DMS 273 (cell line): ENCODE measurements around the gene S100G.

ENCODE experiments used
- DNase-seq: peaks from one replicate; lab custom pipeline; 2025; ENCODE audit not compliant: unreplicated experiment; lab: John Stamatoyannopoulos, UW

The S100G gene

DNA sequence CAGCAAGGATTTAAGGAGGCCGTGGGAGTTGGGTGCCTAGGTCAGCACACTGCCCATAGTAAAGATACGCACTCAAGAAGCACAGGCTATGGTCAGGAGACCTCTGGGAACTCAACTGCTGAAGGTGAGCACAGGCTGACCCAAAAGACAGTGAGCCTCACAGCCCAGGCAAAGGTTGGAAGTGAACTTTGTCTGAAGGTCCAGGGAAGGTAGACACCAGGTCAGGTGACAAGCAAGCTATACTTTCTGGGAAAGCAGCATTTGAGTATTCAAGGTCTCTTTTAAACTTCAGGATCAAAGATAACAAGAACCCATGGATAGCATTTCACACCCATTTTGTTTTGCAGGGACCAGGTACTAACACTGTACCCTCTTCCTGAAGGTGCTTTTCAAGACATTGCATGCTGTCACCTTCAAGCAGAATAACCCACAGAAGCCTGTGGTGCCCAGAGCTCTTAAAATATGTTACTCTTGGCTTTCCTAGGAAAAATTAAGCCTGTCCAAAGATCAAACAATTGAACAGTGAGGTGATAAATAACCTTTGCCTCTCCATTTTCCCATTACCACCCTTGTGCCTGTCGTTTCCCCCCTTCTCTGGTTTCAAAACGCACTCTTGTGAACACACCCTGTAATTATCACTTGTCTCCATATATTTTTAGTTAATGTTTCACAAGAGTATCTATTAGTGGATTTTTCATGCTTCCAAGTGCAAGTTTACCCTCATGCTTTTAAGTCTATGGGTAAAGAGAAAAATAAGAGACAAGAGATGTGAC lies 3.4 kb upstream of the S100G start:
- DNase-seq = no peak

DNA sequence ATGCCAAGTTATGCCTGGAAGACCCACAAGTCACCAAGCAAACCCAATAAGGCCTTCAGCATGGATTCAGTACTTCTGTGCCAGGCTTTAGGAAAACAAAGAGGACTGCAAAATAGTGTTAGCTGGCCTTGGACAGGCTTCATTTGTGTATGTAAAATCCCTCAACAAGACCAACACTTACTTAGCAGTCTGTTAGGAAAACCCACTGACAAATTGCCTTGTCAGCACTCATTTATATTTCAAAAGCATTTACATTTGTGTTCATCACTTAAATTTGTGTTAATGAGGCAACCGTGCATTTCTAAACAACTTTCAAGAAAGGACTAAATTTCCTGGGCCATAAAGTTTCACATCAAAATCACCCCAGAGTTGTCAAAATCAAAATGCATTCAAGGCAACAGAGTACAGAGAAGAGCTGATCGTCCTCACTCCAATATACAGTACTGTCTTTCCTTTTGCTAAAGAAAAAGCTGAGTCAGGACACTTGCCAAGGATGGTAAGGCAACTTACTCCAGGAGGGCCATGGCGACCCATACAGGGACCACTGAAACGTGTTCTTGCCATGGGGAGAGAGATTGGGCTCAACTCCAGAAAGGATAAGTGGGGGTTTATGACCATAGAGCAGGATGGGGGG lies 1.6 kb downstream of the S100G start:
- DNase-seq = no peak

- no peak for DNase-seq
Observed at GRCh38 chrX:16653424-16653823, 3.5 kb downstream of the S100G start.

GRCh38 chrX:16654093-16654492 lies 4.1 kb downstream of the S100G start:
- DNase-seq = no peak

GRCh38 chrX:16658284-16658683 lies 8.3 kb downstream of the S100G start:
- no peak for DNase-seq

- no peak for DNase-seq
Observed at GRCh38 chrX:16659321-16659720, 9.4 kb downstream of the S100G start.

DNA sequence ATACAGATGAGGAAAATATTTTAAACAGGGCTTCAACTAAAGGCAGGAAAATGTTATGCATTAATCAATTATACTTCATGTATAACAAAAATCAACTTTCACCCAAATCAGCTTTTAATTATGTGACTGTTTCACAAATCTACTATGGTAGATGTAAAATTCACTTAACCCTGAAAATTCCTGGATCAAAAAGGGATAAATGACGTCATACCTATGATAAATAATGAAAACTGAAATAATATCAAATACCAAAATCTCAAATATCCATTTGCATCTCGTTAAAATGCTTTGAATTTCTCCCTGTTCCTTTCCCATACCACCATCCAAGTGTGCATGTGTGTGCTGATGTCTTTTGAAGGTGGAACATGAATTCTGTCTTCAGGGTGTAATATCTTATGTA lies 11.5 kb downstream of the S100G start:
- DNase-seq = no peak

DNA sequence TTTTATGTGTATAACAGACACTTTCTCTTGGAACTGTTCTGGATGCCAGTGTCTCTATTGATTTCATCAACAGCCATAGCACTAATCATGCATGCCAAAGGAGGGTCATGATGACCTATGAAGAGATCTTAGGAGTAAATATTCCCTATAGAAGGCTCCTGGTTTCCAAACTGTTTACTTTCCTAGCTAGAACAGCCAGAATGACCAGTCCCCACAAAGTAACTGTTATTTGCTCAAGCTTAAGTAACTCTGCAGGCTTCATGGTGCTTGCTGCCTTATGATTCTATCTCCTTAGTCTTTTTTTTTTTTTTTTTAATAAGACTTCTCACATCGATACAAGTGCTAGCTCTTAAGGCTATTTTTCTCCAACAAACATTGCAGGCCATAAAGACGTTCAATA lies 12.4 kb downstream of the S100G start:
- DNase-seq = no peak

- DNase-seq = peak; percentile 15
Observed at GRCh38 chrX:16664074-16664473, 14.1 kb downstream of the S100G start.

DNA sequence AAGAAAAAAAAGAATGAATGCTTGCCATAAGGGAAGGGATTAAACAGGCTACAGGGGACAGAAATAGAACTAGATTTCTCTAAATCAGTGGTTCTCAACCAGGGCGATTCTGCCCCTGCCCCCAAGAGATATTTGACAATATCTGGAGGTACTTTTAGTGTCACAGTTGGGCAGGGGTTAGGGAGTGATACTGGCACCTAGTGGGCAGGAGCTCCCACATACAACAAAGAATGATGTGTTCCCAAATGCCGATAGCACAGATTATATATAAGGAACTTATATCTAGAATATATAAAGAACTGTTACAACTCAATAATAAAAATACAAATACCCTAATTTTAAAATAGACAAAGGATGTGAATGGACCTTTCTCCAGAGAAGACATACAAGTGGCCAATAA lies 14.7 kb downstream of the S100G start:
- peak; percentile 23 for DNase-seq

DNA sequence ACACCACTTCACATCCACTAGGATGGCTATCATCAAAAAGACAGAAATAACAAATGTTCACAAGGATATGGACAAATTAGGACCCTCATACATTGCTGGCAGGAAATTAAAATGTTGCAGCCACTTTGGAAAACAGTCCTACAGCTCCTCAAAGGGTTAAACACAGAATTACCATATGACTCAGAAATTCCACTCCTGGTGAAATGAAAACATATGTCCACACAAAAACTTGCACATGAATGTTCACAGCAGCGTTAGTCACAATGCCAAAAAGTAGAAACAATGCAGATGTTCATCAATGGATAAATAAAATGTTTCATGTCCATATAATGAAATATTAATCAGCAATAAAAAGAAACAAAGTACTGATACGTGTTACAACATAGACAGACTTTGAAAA lies 15.1 kb downstream of the S100G start:
- DNase-seq = no peak

DNA sequence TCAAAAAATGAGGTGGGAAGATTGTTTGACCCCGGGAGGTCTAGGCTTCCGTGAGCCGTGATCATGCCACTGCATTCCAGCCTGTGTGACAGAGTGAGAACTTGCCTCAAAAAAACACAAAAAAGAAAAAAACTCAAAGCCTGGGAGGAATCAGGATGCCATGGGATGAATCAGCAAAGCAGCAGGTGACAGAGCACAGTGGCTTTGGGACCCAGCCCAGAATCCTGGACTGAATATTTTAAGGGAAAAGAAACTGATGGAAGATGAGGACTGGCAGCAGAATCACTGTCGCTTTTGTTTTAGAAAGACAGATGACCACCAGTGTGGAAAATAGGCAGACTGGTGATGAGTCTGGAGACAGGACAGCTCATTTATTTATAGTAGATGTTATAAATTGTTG lies 16.6 kb downstream of the S100G start:
- no peak for DNase-seq

DNA sequence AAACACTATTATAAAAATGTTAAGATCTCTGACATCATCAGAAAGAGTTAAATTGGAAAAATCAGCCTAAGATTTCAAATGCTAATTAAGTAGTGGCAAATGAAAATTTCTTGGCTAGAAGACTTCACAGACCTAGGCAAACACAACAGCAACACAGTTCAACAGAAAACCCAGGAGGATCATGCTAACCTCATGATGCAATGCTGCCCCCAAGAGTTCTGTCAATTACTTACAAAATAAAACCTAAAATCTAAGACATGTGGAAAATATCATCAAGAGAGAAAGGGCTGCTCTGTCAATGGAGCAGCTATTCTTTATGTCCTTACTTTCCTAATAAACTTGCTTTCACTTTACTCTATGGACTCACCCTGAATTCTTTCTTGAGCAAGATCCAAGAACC lies 21.0 kb downstream of the S100G start:
- peak; percentile 74 for DNase-seq

DNA sequence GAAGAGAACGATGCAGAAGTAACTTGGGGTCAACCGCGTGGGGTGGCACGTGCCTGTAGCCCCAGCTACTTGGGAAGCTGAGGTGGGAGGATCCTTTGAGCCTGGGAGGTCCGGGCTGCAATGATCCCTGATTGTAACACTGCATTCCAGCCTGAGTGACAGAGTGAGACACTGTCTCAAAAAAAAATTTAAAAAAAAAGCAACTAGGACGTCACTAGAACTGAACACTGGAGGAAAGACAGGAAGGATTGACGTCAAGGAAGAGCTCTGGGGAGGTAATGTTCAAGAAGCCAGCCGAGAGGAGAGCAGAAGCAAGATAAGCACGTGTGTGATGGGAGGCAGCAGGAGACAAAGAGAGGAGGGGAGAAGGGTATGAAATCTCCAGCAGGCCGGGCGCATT lies 28.7 kb downstream of the S100G start:
- no peak for DNase-seq

DNA sequence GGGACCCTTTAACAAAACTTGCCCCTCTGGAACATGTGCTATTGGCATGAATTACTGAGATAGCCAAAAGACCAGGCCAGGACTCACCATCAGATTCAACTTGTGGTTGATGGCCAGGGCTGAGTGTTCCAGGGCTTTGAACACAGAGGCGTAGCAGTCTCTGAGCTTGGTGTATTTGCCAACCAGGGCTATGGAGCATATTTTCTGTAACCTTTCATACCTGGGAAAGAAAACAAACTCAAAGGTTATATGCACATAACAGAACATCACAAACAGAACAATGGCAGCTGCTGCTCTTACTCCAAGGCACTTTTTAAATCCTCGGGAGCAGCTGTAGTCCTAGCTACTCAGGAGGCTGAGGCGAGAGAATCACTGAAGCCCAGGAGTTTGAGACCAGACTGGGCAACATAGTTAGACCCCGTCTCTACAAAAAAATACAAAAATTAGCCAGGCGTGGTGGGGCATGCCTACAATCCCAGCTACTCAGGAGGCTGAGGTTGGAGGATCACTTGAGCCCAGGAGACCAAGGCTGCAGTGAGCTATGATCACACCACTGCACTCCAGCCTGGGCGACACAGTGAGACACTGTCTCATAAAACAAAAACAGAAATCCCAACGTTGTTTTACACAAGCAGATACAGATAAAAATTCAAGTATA lies 33.2 kb downstream of the S100G start:
- no peak for DNase-seq

- no peak for DNase-seq
Observed at GRCh38 chrX:16687514-16687913, 37.6 kb downstream of the S100G start.

DNA sequence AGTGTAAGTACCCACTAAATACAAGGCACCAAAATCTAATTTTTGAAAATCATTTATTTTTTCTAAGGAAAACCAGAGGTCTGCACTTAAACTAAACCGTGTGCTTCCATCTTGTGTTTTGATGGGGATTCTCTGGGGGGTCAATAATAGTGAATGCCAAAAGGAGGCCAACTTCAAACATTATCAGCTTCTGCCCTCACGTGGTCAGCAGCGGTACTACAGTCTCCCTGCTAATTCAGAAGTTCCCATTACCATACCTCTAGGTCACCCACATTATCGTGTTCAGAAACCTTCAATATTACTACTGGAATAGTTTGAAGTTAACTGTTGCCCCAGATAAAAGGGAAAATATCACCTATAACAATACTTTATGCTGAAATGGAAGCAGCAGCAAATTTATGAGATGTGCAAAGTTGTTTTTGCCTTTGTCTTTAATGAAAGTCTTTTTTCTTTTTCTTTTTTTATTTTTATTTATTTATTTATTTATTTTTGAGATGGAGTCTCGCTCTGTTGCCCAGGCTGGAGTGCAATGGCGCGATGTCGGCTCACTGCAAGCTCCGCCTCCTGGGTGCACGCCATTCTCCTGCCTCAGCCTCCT lies 45.2 kb downstream of the S100G start:
- DNase-seq = peak; percentile 89

- DNase-seq = no peak
Observed at GRCh38 chrX:16696956-16697355, 47.0 kb downstream of the S100G start.

- no peak for DNase-seq
Observed at GRCh38 chrX:16699389-16699788, 49.4 kb downstream of the S100G start.

DNA sequence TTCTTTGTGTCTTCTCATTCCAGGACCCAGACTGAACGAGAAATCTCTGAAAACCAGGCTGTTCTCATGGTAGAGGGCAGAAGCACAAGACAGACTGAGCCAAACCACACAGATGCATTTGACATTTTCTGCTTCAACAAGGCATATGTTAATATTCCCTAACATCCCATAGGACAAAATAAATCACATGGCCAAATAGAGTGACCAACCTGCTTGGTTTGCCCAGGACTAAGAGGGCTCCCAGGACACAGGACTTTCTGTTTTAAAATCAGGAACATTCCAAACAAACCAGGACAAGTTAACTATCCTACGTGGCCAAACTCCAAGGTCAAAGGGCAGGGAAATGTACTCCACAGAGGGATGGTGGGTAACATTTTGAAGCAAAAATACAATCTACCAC lies 50.8 kb downstream of the S100G start:
- DNase-seq = no peak

DNA sequence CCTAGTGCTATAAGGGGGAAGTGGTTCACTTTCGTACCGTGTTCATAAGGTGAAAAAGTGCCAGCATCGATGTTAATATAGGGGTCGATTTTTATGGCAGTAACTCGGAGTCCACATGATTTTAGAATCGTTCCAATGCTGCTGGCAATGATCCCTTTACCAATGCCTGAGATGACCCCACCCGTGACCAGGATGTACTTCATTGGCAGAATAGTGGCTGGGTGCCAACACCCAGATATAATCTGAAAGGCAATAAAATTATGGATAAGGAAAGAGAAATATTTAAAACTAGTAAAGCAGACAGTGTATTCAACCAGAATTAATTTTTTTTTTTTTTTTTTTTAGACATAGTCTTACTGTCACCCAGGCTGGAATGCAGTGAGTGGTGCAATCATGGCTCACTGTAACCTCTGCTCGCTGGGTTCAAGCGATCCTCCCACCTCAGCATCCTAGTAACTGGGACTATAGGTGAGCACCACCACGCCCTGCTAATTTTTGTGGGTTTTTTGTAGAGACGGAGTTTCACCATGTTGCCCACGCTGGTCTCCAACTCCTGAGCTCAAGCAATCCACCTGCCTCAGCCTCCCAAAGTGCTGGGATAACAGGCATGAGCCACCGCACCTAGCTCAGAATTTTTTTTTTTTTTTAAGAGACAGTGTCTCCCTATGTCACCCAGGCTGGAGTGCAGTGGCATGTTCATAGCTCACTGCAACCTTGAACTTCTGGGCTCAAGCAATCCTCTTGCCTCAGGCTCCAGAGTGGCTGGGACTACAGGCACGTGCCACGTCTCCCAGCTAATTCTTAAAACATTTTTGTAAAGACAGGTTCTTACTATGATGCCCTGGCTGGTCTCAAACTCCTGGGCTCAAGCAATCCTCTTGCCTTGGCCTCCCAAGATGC lies 53.0 kb downstream of the S100G start:
- DNase-seq = no peak
